ENCODE measurements around the gene FAM118A. TPM values are rescaled to one million over a fixed set of nuclear protein-coding genes. Genes with fewer than 3 reads are reported as not detected.
"Not testable (repeated sequence)": the region's sequence is repeated elsewhere in the genome, so short reads cannot be mapped to it uniquely, and the experiment has no call there.

Gene FAM118A
- total RNA-seq, 1 donor from 2014 or later = 49.6 TPM

GRCh38 chr22:45291061-45291930 lies 18.4 kb upstream of the FAM118A start:
- no peaks in the 10 kb centered on the region for H3K36me3 ChIP-seq
- H3K9me3 ChIP-seq = no peaks in the 10 kb centered on the region
- H3K27ac ChIP-seq = no peak overlapping the region
- H3K4me3 ChIP-seq = no peak overlapping the region
- no peak for TF ChIP-seq POLR2A (IDR thresholded peaks at IDR 0.05)
- TF ChIP-seq POLR2AphosphoS5 (IDR thresholded peaks at IDR 0.05; ENCODE audit: insufficient read depth in 1 of 2, low read depth in 1 of 2) = no peak
- TF ChIP-seq CTCF (IDR thresholded peaks at IDR 0.05) = no peak
- intact Hi-C loops (cut with DNase I) = no loop called here
- no peaks in the 10 kb centered on the region for H3K4me1 ChIP-seq
- H3K27me3 ChIP-seq = no peaks in the 10 kb centered on the region
- no peak for DNase-seq (ENCODE audit: extremely low spot score in 2 of 2)

DNA sequence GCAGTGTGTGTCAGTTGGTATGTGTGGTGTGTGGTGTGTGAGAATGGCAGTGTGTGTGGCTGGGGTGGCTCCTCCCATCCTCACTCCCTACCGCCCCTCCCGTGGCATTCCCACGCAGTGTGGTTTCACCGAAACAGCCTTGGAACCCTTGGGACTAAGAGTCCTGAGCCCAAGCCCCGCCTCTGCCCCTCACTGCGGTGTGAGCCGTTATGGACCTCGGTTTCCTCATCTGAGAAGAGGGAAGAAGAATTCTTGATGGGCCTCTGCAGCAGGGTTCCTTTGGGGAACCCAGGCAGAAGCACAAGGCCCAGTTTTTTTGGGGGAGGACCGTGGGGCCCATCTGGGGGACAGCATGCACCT lies 17.8 kb upstream of the FAM118A start:
- no peak overlapping the region for H3K4me3 ChIP-seq
- DNase-seq (ENCODE audit: extremely low spot score in 2 of 2) = no peak
- no peaks in the 10 kb centered on the region for H3K27me3 ChIP-seq
- intact Hi-C loops (cut with DNase I) = no loop called here
- H3K9me3 ChIP-seq = no peaks in the 10 kb centered on the region
- H3K36me3 ChIP-seq = no peaks in the 10 kb centered on the region
- TF ChIP-seq POLR2A (IDR thresholded peaks at IDR 0.05) (no peak), POLR2AphosphoS5 (IDR thresholded peaks at IDR 0.05; ENCODE audit: insufficient read depth in 1 of 2, low read depth in 1 of 2) (no peak), CTCF (IDR thresholded peaks at IDR 0.05) (no peak)
- no peaks in the 10 kb centered on the region for H3K4me1 ChIP-seq
- no peak overlapping the region for H3K27ac ChIP-seq

GRCh38 chr22:45292731-45293442 lies 16.8 kb upstream of the FAM118A start:
- Histone ChIP-seq H3K27ac (no peak overlapping the region), H3K9me3 (no peaks in the 10 kb centered on the region), H3K36me3 (no peaks in the 10 kb centered on the region), H3K4me1 (no peaks in the 10 kb centered on the region), H3K4me3 (no peak overlapping the region), H3K27me3 (no peaks in the 10 kb centered on the region)
- intact Hi-C loops (cut with DNase I) = no loop called here
- no peak for TF ChIP-seq POLR2AphosphoS5 (IDR thresholded peaks at IDR 0.05; ENCODE audit: insufficient read depth in 1 of 2, low read depth in 1 of 2)
- no peak for TF ChIP-seq POLR2A (IDR thresholded peaks at IDR 0.05)
- TF ChIP-seq CTCF (IDR thresholded peaks at IDR 0.05) = no peak
- no peak for DNase-seq (ENCODE audit: extremely low spot score in 2 of 2)

GRCh38 chr22:45294030-45294429 lies 15.7 kb upstream of the FAM118A start:
- H3K36me3 ChIP-seq = no peaks in the 10 kb centered on the region
- no peak for DNase-seq (ENCODE audit: extremely low spot score in 2 of 2)
- TF ChIP-seq POLR2A (IDR thresholded peaks at IDR 0.05) = no peak
- no peak for TF ChIP-seq POLR2AphosphoS5 (IDR thresholded peaks at IDR 0.05; ENCODE audit: insufficient read depth in 1 of 2, low read depth in 1 of 2)
- TF ChIP-seq CTCF (IDR thresholded peaks at IDR 0.05) = no peak
- no peaks in the 10 kb centered on the region for H3K27me3 ChIP-seq
- intact Hi-C loops (cut with DNase I) = no loop called here
- no peaks in the 10 kb centered on the region for H3K9me3 ChIP-seq
- H3K4me1 ChIP-seq = no peaks in the 10 kb centered on the region
- H3K27ac ChIP-seq = no peak overlapping the region
- H3K4me3 ChIP-seq = no peak overlapping the region

GRCh38 chr22:45295004-45295403 lies 14.7 kb upstream of the FAM118A start:
- intact Hi-C loops (cut with DNase I); H3K36me3 ChIP-seq: not testable (repeated sequence)

More at GRCh38 chr22:45295004-45295403, 14.7 kb upstream of the FAM118A start:
- not testable (repeated sequence) for H3K27me3 ChIP-seq; H3K4me1 ChIP-seq; H3K27ac ChIP-seq; DNase-seq (ENCODE audit: extremely low spot score in 2 of 2); H3K4me3 ChIP-seq; H3K9me3 ChIP-seq
